D721Med (cell line): ENCODE results near the gene PKN1.

Source experiments
- DNase-seq: peaks from one replicate; pipeline ENCODE4 v3.0.0; 2011; ENCODE audit warnings: low spot score; ENCODE audit not compliant: insufficient read length
- FAIRE-seq: peaks from 2 replicates; lab custom pipeline; 2011; peaks lifted over from hg19 to GRCh38; lab: Jason Lieb, UNC
- CTCF ChIP-seq: IDR thresholded peaks from 2 replicates; pipeline ENCODE4 v1.5.1; 2012; ENCODE audit warnings: mild to moderate bottlenecking, control low read depth; ENCODE audit not compliant: insufficient read depth; ENCODE audit errors: missing control alignments

The PKN1 gene

GRCh38 chr19:14519860-14520407, 86.8 kb downstream of the PKN1 start:
- DNase-seq (no peak), FAIRE-seq (no peak)
- TF ChIP-seq CTCF, result no peak

GRCh38 chr19:14520543-14520942, 87.4 kb downstream of the PKN1 start:
- DNase-seq, result no peak
- TF ChIP-seq CTCF, result no peak
- FAIRE-seq, result no peak
